Tibial nerve (tissue), 3 donors: Measurements from ENCODE around the gene CCDC3.

Experiments used
- CTCF ChIP-seq, 5 experiments: fragments of 200-600 bp in 3 of 5; fragments of 450-650 bp in 2 of 5; sonication (generic) in 3 of 5; IDR thresholded peaks; one replicate each; pipeline ENCODE4 v1.5.1; 2016 to 2019; ENCODE audit warnings: antibody characterized with exemption in 5 of 5, mild to moderate bottlenecking in 3 of 5, moderate library complexity in 2 of 5
- POLR2A ChIP-seq, 2 donors: fragments of 450-650 bp; IDR thresholded peaks; one replicate each; pipeline ENCODE4 v1.6.1; 2017; ENCODE audit warnings: antibody characterized with exemption in 2 of 2, mild to moderate bottlenecking in 2 of 2, moderate library complexity in 2 of 2

GRCh38 chr10:12873172-12873571 is 128.3 kb downstream of the CCDC3 start:
- TF ChIP-seq CTCF (IDR thresholded peaks at IDR 0.05): no peak
- TF ChIP-seq POLR2A (IDR thresholded peaks at IDR 0.05): no peak
